Measurements from ENCODE around the gene ZNF705A. TPM values are rescaled to one million over a fixed set of nuclear protein-coding genes. Genes with fewer than 3 reads are reported as not detected.
"Not testable (repeated sequence)": the region's sequence is repeated elsewhere in the genome, so short reads cannot be mapped to it uniquely, and the experiment has no call there.

Gene ZNF705A
- total and polyA plus RNA-seq, 2 experiments from 2014 or later: not detected

DNA sequence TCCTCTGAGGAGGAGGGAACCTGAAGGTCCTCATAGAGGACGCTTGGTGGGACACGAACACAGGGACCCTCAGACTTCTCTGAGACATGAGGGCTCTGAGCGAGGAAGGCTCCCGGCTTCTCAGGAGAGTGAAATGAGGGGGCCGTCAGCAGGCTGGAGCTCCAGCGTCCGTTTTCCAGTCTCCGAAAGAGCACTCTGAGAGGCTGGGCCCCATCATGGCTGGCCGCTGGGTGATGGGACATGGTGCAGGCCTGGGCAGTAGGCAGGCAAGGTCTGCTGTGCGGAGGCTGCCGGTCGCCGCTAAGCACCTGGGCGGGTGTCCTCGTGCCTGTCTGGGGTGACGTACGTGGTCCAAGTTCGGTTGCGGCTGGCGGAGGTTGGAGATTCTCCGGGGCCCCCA, 65.0 kb downstream of the ZNF705A start:
- not testable (repeated sequence) for H3K27ac Mint-ChIP-seq; H3K9me3 Mint-ChIP-seq; H3K4me3 Mint-ChIP-seq; H3K4me2 ChIP-seq; ATAC-seq; H3K36me3 Mint-ChIP-seq (ENCODE audit: low read depth); H3K4me3 ChIP-seq; H3K27me3 Mint-ChIP-seq (ENCODE audit: insufficient read depth, low read depth, poor library complexity); H3K27ac ChIP-seq (ENCODE audit: low read depth); H3K4me1 ChIP-seq (ENCODE audit: insufficient read depth); H4K20me1 ChIP-seq (replicated peaks; ENCODE audit: insufficient read depth); H3K36me3 ChIP-seq (ENCODE audit: insufficient read depth); H2AFZ ChIP-seq; DNase-seq (ENCODE audit: low spot score); H3K9me2 ChIP-seq (ENCODE audit: insufficient read depth); H3K79me2 ChIP-seq (replicated peaks; ENCODE audit: insufficient read depth); H3F3A ChIP-seq (replicated peaks; ENCODE audit: low read depth); H3K27me3 ChIP-seq (ENCODE audit: insufficient read depth)
- peaks cover 11% of the 10 kb centered on the region for H3K4me1 Mint-ChIP-seq

DNA sequence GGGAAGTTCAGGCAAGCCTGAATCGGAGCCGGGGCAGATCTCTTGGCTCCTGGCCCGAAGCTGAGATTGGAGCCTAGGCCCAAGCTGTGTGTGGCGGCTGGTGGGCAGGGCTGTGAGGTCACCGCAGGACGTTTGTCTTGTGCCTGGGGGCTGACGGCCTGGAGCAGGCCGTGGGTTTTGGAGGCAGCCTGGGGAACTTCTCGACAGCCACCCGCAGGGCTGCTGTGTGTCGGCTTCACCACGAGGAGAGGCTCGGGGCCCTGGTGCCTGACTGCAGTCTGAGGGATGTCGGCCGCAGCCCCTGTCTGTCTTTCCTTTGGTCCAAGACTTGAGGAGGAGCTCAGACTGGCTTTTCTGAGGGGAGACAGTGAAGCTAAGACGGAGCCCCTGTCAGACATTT, 65.5 kb downstream of the ZNF705A start:
- H3K27me3 ChIP-seq (ENCODE audit: insufficient read depth); H3K27ac Mint-ChIP-seq; H3K36me3 ChIP-seq (ENCODE audit: insufficient read depth); H4K20me1 ChIP-seq (replicated peaks; ENCODE audit: insufficient read depth); H3K9me2 ChIP-seq (ENCODE audit: insufficient read depth); DNase-seq (ENCODE audit: low spot score); H3K27ac ChIP-seq (ENCODE audit: low read depth); H3K27me3 Mint-ChIP-seq (ENCODE audit: insufficient read depth, low read depth, poor library complexity); H3K4me3 ChIP-seq; H3F3A ChIP-seq (replicated peaks; ENCODE audit: low read depth); ATAC-seq; H2AFZ ChIP-seq; H3K79me2 ChIP-seq (replicated peaks; ENCODE audit: insufficient read depth); H3K36me3 Mint-ChIP-seq (ENCODE audit: low read depth); H3K4me2 ChIP-seq; H3K4me1 ChIP-seq (ENCODE audit: insufficient read depth); H3K4me3 Mint-ChIP-seq; H3K9me3 Mint-ChIP-seq: not testable (repeated sequence)
- H3K4me1 Mint-ChIP-seq: peaks cover 11% of the 10 kb centered on the region

DNA sequence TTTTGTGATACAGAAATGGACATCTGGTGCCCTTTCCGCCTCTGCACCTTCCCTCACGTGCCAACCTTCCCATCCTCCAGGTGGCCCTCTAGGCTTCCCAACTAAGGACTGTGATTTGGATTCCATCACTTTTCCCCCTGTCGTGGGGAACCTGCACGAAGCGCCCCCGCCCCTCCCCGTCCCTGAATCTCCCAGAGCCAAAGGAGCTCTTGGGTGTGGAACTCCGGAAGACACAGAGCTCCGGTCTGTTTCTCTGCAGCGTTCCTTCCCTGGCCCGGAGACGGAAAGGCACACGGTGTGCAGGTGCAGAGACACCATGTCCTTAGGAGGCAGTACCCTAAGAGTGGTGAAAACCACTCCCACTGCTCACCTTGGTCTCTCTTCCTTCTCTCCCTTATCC, 66.8 kb downstream of the ZNF705A start:
- not testable (repeated sequence) for ATAC-seq; H3K27ac Mint-ChIP-seq; H3K4me3 ChIP-seq; H3K36me3 Mint-ChIP-seq (ENCODE audit: low read depth); H3F3A ChIP-seq (replicated peaks; ENCODE audit: low read depth); DNase-seq (ENCODE audit: low spot score); H3K27ac ChIP-seq (ENCODE audit: low read depth); H4K20me1 ChIP-seq (replicated peaks; ENCODE audit: insufficient read depth); H3K27me3 Mint-ChIP-seq (ENCODE audit: insufficient read depth, low read depth, poor library complexity); H3K79me2 ChIP-seq (replicated peaks; ENCODE audit: insufficient read depth); H3K27me3 ChIP-seq (ENCODE audit: insufficient read depth); H3K9me3 Mint-ChIP-seq; H3K36me3 ChIP-seq (ENCODE audit: insufficient read depth); H2AFZ ChIP-seq; H3K9me2 ChIP-seq (ENCODE audit: insufficient read depth); H3K4me1 ChIP-seq (ENCODE audit: insufficient read depth); H3K4me3 Mint-ChIP-seq; H3K4me2 ChIP-seq; H3K4me1 Mint-ChIP-seq

DNA sequence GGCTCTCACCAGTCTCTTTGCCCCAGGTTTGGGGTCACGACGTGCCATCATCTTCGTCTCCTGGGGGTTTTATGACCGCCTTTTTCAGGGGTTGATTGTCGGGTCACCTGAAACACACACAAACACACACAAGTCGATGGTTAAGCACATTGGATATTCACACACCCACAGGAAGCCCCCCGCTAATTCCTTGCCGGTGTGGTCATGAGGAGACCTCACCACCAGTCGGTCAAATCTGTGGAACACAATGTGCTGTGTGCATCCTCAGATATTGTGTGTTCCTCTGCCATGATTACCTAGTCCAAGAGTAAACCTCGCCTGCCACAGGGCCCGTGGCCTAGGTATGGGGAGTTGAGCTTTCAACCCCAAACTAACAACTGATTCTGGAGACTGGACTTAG, 68.0 kb downstream of the ZNF705A start:
- not testable (repeated sequence) for H3K4me3 ChIP-seq; H2AFZ ChIP-seq; H3K4me2 ChIP-seq; H3K4me3 Mint-ChIP-seq; H3K9me2 ChIP-seq (ENCODE audit: insufficient read depth); H3K27me3 Mint-ChIP-seq (ENCODE audit: insufficient read depth, low read depth, poor library complexity); ATAC-seq; H3K27ac ChIP-seq (ENCODE audit: low read depth); H3K36me3 ChIP-seq (ENCODE audit: insufficient read depth); DNase-seq (ENCODE audit: low spot score); H3K4me1 ChIP-seq (ENCODE audit: insufficient read depth); H4K20me1 ChIP-seq (replicated peaks; ENCODE audit: insufficient read depth); H3K27me3 ChIP-seq (ENCODE audit: insufficient read depth); H3K4me1 Mint-ChIP-seq; H3K27ac Mint-ChIP-seq; H3K36me3 Mint-ChIP-seq (ENCODE audit: low read depth); H3F3A ChIP-seq (replicated peaks; ENCODE audit: low read depth); H3K9me3 Mint-ChIP-seq; H3K79me2 ChIP-seq (replicated peaks; ENCODE audit: insufficient read depth)

DNA sequence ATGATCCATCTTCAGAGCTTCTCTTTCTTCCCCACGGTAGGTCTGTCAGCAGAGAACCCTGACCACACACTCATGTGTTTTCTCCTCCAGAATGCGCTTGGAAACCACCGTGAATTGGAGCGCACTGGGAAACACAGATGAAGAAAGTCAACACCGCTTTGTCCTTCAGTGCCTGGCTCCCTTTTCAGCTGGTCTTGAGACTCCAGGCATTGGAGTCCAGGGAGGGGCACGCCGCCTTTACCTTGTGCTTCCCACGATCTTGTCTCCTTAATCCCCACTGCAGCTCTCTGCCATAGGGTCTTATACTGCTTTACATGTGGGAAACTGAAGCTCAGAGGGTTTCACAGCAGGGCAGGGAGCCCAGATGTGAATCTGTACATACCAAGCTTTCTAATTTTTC, 69.5 kb downstream of the ZNF705A start:
- Mint-ChIP-seq H3K9me3 (no peaks in the 10 kb centered on the region), H3K4me3 (no peak overlapping the region), H3K27ac (no peak overlapping the region), H3K27me3 (ENCODE audit: insufficient read depth, low read depth, poor library complexity) (peaks cover 2% of the 10 kb centered on the region), H3K36me3 (ENCODE audit: low read depth) (peaks cover 7% of the 10 kb centered on the region; the same call in 1 of the 3 replicates), H3K4me1 (no peaks in the 10 kb centered on the region)
- H2AFZ ChIP-seq: no peak overlapping the region
- DNase-seq (ENCODE audit: low spot score): no peak
- no peaks in the 10 kb centered on the region for H4K20me1 ChIP-seq (replicated peaks; ENCODE audit: insufficient read depth)
- H3K36me3 ChIP-seq (ENCODE audit: insufficient read depth): no peaks in the 10 kb centered on the region
- no peaks in the 10 kb centered on the region for H3F3A ChIP-seq (replicated peaks; ENCODE audit: low read depth)
- H3K79me2 ChIP-seq (replicated peaks; ENCODE audit: insufficient read depth): no peaks in the 10 kb centered on the region
- no peaks in the 10 kb centered on the region for H3K9me2 ChIP-seq (ENCODE audit: insufficient read depth)
- H3K27ac ChIP-seq (ENCODE audit: low read depth): no peak overlapping the region
- H3K4me3 ChIP-seq: no peak overlapping the region
- no peaks in the 10 kb centered on the region for H3K27me3 ChIP-seq (ENCODE audit: insufficient read depth)
- H3K4me1 ChIP-seq (ENCODE audit: insufficient read depth): no peaks in the 10 kb centered on the region
- ATAC-seq: no peak
- H3K4me2 ChIP-seq: no peak overlapping the region
- no peak for TF ChIP-seq CREB1 (CRISPR knock-in tag; IDR thresholded peaks at IDR 0.05; ENCODE audit: low read depth)
- TF ChIP-seq EZH2phosphoT487 (IDR thresholded peaks at IDR 0.05; ENCODE audit: unreplicated experiment): no peak
- TF ChIP-seq, protein P1, sequence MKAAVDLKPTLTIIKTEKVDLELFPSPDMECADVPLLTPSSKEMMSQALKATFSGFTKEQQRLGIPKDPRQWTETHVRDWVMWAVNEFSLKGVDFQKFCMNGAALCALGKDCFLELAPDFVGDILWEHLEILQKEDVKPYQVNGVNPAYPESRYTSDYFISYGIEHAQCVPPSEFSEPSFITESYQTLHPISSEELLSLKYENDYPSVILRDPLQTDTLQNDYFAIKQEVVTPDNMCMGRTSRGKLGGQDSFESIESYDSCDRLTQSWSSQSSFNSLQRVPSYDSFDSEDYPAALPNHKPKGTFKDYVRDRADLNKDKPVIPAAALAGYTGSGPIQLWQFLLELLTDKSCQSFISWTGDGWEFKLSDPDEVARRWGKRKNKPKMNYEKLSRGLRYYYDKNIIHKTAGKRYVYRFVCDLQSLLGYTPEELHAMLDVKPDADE (IDR thresholded peaks at IDR 0.05): no peak
- no peak for TF ChIP-seq EZH2 (IDR thresholded peaks at IDR 0.05; ENCODE audit: low read depth, unreplicated experiment)
- TF ChIP-seq ZNF114 (CRISPR knock-in tag; IDR thresholded peaks at IDR 0.05): no peak
- no peak for TF ChIP-seq ZNF331 (CRISPR knock-in tag; IDR thresholded peaks at IDR 0.05; ENCODE audit: low read depth)
- TF ChIP-seq POLR2AphosphoS5 (IDR thresholded peaks at IDR 0.05; ENCODE audit: low read depth): no peak
